Neuronal stem cell (in vitro differentiated cells): ENCODE results near the gene HOXB3.

Experiments
- DNase-seq: peaks from one replicate; pipeline ENCODE4 v3.0.0-alpha.2; 2013; ENCODE audit warnings: low spot score
- H2AFZ ChIP-seq: one replicate; pipeline ENCODE4 v1.6.1; 2013; ENCODE audit warnings: mild to moderate bottlenecking, low read length, inconsistent platforms
- H2AK5ac ChIP-seq: 2 replicates; pipeline ENCODE4 v1.6.1; 2013; ENCODE audit warnings: low read depth, mild to moderate bottlenecking, inconsistent platforms, low read length, moderate library complexity, mixed read lengths
- H2BK120ac ChIP-seq: 2 replicates; pipeline ENCODE4 v1.6.1; 2013; ENCODE audit warnings: low read depth, mild to moderate bottlenecking, inconsistent platforms, low read length, moderate library complexity, mixed read lengths
- H2BK12ac ChIP-seq: one replicate; pipeline ENCODE4 v1.6.1; 2013; ENCODE audit warnings: low read length, inconsistent platforms
- H2BK15ac ChIP-seq: 2 replicates; pipeline ENCODE4 v1.6.1; 2013; ENCODE audit warnings: mild to moderate bottlenecking, low read length, inconsistent platforms, mixed read lengths
- H2BK5ac ChIP-seq: one replicate; pipeline ENCODE4 v1.6.1; 2013; ENCODE audit warnings: inconsistent platforms, mild to moderate bottlenecking, low read length, moderate library complexity
- H3K14ac ChIP-seq: one replicate; pipeline ENCODE4 v1.6.1; 2013; ENCODE audit warnings: low read length, inconsistent platforms
- H3K18ac ChIP-seq: 2 replicates; pipeline ENCODE4 v1.6.1; 2013; ENCODE audit warnings: low read length, inconsistent platforms
- H3K23ac ChIP-seq: 2 replicates; pipeline ENCODE4 v1.6.1; 2013; ENCODE audit warnings: low read depth, mild to moderate bottlenecking, mixed read lengths, low read length, inconsistent platforms; ENCODE audit not compliant: poor library complexity
- H3K27ac ChIP-seq: replicated peaks from 3 replicates; pipeline ENCODE4 v1.5.1; 2013; ENCODE audit warnings: low read length, inconsistent platforms
- H3K27me3 ChIP-seq, 3 experiments: 2 replicates each; pipeline ENCODE4 v1.6.1; 2013; ENCODE audit warnings: low read length in 3 of 3, mild to moderate bottlenecking in 2 of 3, inconsistent platforms in 1 of 3, low read depth in 1 of 3, mixed read lengths in 1 of 3, moderate library complexity in 1 of 3; ENCODE audit not compliant: control insufficient read depth in 3 of 3, insufficient read depth in 3 of 3
- H3K36me3 ChIP-seq, 2 donors: replicated peaks in 1 of 2; 2 replicates each; pipeline ENCODE4 v1.6.1; 2013; ENCODE audit warnings: low read length in 2 of 2; ENCODE audit not compliant: control insufficient read depth in 2 of 2, insufficient read depth in 2 of 2
- H3K4ac ChIP-seq: 2 replicates; pipeline ENCODE4 v1.6.1; 2013; ENCODE audit warnings: inconsistent platforms, mild to moderate bottlenecking, low read length, moderate library complexity
- H3K4me1 ChIP-seq, 2 donors: 1 replicate in 1 of 2; 2 replicates in 1 of 2; pipeline ENCODE4 v1.6.1; 2013; ENCODE audit warnings: low read length in 2 of 2, low read depth in 1 of 2; ENCODE audit not compliant: control insufficient read depth in 2 of 2, insufficient read depth in 1 of 2
- H3K4me2 ChIP-seq: one replicate; pipeline ENCODE4 v1.6.1; 2013; ENCODE audit warnings: mild to moderate bottlenecking, low read length, inconsistent platforms; ENCODE audit not compliant: insufficient read depth, poor library complexity, severe bottlenecking
- H3K4me3 ChIP-seq, 2 donors: 2 replicates each; pipeline ENCODE4 v1.5.1; 2013; ENCODE audit warnings: low read length in 2 of 2, mild to moderate bottlenecking in 2 of 2, inconsistent platforms in 1 of 2, moderate library complexity in 1 of 2
- H3K79me1 ChIP-seq: one replicate; pipeline ENCODE4 v1.6.1; 2013; ENCODE audit warnings: low read depth, mild to moderate bottlenecking, inconsistent platforms, low read length, moderate library complexity
- H3K9ac ChIP-seq: one replicate; pipeline ENCODE4 v1.6.1; 2013; ENCODE audit warnings: mild to moderate bottlenecking, low read depth, low read length, inconsistent platforms; ENCODE audit not compliant: poor library complexity
- H3K9me3 ChIP-seq, 2 donors: replicated peaks in 1 of 2; 2 replicates each; pipeline versions ENCODE3 to v1.6.1; 2013; ENCODE audit warnings: low read length in 2 of 2, mild to moderate bottlenecking in 2 of 2, inconsistent platforms in 1 of 2, low read depth in 1 of 2, mixed read lengths in 1 of 2, moderate library complexity in 1 of 2; ENCODE audit not compliant: control insufficient read depth in 2 of 2, insufficient read depth in 1 of 2
- H4K8ac ChIP-seq: one replicate; pipeline ENCODE4 v1.6.1; 2013; ENCODE audit warnings: low read depth, mild to moderate bottlenecking, inconsistent platforms, low read length, moderate library complexity
- H4K91ac ChIP-seq: one replicate; pipeline ENCODE4 v1.6.1; 2013; ENCODE audit warnings: low read length, low read depth, mild to moderate bottlenecking, inconsistent platforms; ENCODE audit not compliant: poor library complexity
- WGBS, 2 donors: extraction: QIAGEN DNeasy Blood & Tissue Kit; methylation state at CpG; one replicate each; pipeline ENCODE4 v1.1.7; 2013; ENCODE audit warnings: missing lambda C conversion rate in 2 of 2, mixed read lengths in 1 of 2; ENCODE audit not compliant: insufficient read length in 2 of 2, insufficient replicate concordance in 1 of 2; ENCODE audit errors: extremely low coverage in 2 of 2; 5-methylcytosine and 5-hydroxymethylcytosine counted together

HOXB3 gene

DNA sequence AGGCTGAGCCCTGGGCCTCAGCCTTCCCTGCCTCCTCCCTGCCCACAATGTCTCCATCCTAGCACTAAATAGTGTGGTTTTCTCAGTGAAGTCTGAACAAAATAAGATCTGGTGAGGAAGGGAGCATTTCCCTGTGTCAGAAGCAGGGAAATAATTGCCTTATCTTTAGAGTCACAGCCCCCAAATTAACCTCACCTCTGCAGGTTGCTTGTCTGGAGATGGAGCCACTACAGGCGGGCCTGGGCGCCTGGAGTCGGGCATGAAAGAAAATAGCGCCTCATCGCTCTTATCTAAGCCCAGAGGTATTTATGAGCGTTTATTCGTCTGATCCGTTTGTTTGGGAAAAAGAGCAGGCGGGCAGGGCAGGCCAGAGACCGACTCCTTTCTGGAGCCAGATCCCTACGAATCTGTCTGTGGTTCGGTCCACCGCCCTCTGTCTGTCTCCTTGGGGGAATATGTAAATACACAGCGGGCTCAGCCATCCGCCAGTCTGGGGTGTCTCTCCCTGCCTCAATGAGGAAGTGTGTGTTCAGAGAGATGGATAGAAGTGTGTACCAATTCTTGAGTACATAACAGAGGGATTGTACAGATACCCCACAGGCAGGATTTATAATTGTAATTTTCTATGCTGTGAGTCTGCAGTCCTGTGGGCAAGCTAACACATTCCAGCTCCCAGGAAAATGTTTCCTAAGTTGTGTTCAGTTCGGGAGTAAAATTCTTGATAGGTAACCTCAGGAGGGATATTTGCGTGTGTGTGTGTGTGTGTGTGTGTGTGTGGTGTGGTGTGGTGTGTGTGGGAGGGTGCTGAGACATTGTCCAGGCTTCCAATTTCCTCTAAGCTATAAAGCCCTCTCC lies 10.4 kb upstream of the HOXB3 start:
- Histone ChIP-seq H3K9me3 (peaks cover 4 to 6% of the 10 kb centered on the region in 2 donors), H3K18ac (no peak overlapping the region), H3K27me3 (peaks cover 74 to 100% (median 100%) of the 10 kb centered on the region in 3 experiments), H2BK12ac (no peak overlapping the region), H4K91ac (no peak overlapping the region), H3K23ac (no peak overlapping the region), H3K14ac (no peak overlapping the region), H3K4ac (no peak overlapping the region), H3K4me3 (no peak overlapping the region), H2AFZ (no peak overlapping the region), H2BK15ac (no peak overlapping the region), H3K36me3 (no peaks in the 10 kb centered on the region), H2BK5ac (no peak overlapping the region), H3K9ac (no peak overlapping the region), H2AK5ac (no peak overlapping the region), H3K4me1 (no peaks in the 10 kb centered on the region), H3K27ac (no peak overlapping the region), H3K4me2 (no peak overlapping the region), H2BK120ac (no peak overlapping the region), H3K79me1 (no peaks in the 10 kb centered on the region), H4K8ac (no peak overlapping the region)
- DNase-seq, result no peak
- no CpG with 5 or more reads among the region's 17 CpGs for WGBS, 2 donors

DNA sequence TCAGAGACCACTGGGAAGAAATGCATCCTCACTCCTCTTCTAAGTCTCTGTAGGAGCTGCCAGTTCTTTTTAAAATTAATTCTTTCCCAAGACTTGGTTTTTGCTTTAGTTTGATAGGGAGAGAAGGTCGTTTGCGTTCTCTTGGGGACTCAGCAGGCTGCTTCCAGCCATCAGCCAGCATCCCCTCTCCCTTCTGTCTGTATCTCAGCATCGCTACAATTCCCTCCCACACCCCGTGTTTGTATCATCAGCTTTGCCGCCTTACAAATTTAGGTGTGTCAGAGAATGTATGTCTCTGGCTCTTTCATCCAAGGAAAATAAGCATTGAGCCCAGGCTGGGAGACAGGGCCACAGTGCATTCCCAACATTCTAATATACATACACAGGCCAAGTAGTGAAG lies 9.3 kb upstream of the HOXB3 start:
- H3K4me1 ChIP-seq, result no peaks in the 10 kb centered on the region
- H2BK120ac ChIP-seq, result no peak overlapping the region
- H4K8ac ChIP-seq, result no peak overlapping the region
- H2BK15ac ChIP-seq, result no peak overlapping the region
- H3K36me3 ChIP-seq, result no peaks in the 10 kb centered on the region
- H3K79me1 ChIP-seq, result no peaks in the 10 kb centered on the region
- no peak overlapping the region for H3K14ac ChIP-seq
- H3K9me3 ChIP-seq, result peaks cover 0 to 6% of the 10 kb centered on the region in 2 donors
- no peak overlapping the region for H3K18ac ChIP-seq
- H2BK12ac ChIP-seq, result no peak overlapping the region
- H2BK5ac ChIP-seq, result no peak overlapping the region
- H3K4me2 ChIP-seq, result no peak overlapping the region
- no peak overlapping the region for H3K27ac ChIP-seq
- no peak overlapping the region for H3K23ac ChIP-seq
- H2AK5ac ChIP-seq, result no peak overlapping the region
- no peak overlapping the region for H3K9ac ChIP-seq
- no peak for DNase-seq
- H3K27me3 ChIP-seq, result peaks cover 78 to 100% (median 100%) of the 10 kb centered on the region in 3 experiments
- H2AFZ ChIP-seq, result no peak overlapping the region
- H3K4me3 ChIP-seq, result no peak overlapping the region
- no CpG with 5 or more reads among the region's 5 CpGs for WGBS, 2 donors
- no peak overlapping the region for H3K4ac ChIP-seq
- H4K91ac ChIP-seq, result no peak overlapping the region

DNA sequence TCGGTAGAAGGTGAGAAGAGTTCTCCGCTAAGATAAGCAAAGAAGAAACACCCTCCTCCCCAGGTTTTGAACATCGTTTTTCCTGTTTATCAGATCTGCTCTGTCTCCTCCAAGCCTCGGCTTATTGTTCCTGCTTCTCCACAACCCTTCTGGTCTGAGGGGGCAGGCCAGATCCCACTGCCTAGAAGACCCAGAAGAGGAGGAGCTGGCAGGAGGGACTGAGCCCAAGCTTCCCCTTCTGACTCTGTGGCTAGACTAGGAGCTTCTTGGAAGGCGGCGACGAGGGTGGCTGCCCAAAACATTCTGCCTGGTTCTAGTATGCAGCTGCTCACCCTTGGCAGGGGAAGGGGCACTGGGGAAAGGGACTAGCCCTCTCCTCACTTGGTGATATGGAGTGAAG lies 8.7 kb upstream of the HOXB3 start:
- no peak overlapping the region for H4K8ac ChIP-seq
- H3K4ac ChIP-seq, result no peak overlapping the region
- no peak overlapping the region for H3K27ac ChIP-seq
- H3K79me1 ChIP-seq, result no peaks in the 10 kb centered on the region
- no peak overlapping the region for H2AK5ac ChIP-seq
- WGBS, 2 donors, result no CpG with 5 or more reads among the region's 7 CpGs
- H3K4me3 ChIP-seq, result no peak overlapping the region
- no peak for DNase-seq
- no peak overlapping the region for H4K91ac ChIP-seq
- H3K36me3 ChIP-seq, result no peaks in the 10 kb centered on the region
- H2BK5ac ChIP-seq, result no peak overlapping the region
- H3K9ac ChIP-seq, result no peak overlapping the region
- no peak overlapping the region for H2AFZ ChIP-seq
- H3K14ac ChIP-seq, result no peak overlapping the region
- H3K18ac ChIP-seq, result no peak overlapping the region
- peaks cover 0 to 6% of the 10 kb centered on the region in 2 donors for H3K9me3 ChIP-seq
- no peak overlapping the region for H2BK120ac ChIP-seq
- H2BK12ac ChIP-seq, result no peak overlapping the region
- H3K27me3 ChIP-seq, result peaks cover 76 to 100% (median 100%) of the 10 kb centered on the region in 3 experiments
- H3K4me1 ChIP-seq, result no peaks in the 10 kb centered on the region
- no peak overlapping the region for H2BK15ac ChIP-seq
- no peak overlapping the region for H3K23ac ChIP-seq
- H3K4me2 ChIP-seq, result no peak overlapping the region

- Histone ChIP-seq H2BK120ac (no peak overlapping the region), H3K4me3 (no peak overlapping the region), H2BK15ac (no peak overlapping the region), H3K27me3 (peaks cover 76 to 100% (median 100%) of the 10 kb centered on the region in 3 experiments), H3K23ac (peak overlapping the region; percentile 53), H2AFZ (peak overlapping the region; percentile 17), H3K27ac (no peak overlapping the region), H3K36me3 (no peaks in the 10 kb centered on the region), H2BK12ac (no peak overlapping the region), H3K18ac (no peak overlapping the region), H2BK5ac (no peak overlapping the region), H4K8ac (no peak overlapping the region), H3K9ac (no peak overlapping the region), H2AK5ac (no peak overlapping the region), H3K79me1 (no peaks in the 10 kb centered on the region), H3K4me2 (no peak overlapping the region), H3K4me1 (no peaks in the 10 kb centered on the region), H3K4ac (no peak overlapping the region), H3K14ac (no peak overlapping the region), H4K91ac (no peak overlapping the region), H3K9me3 (peaks cover 0 to 4% of the 10 kb centered on the region in 2 donors)
- no peak for DNase-seq
- no CpG with 5 or more reads among the region's 68 CpGs for WGBS, 2 donors
Measured at GRCh38 chr17:48597778-48598631, 8.0 kb upstream of the HOXB3 start.
